ENCODE measurements around the gene PRKAR1B.

PRKAR1B gene

DNA sequence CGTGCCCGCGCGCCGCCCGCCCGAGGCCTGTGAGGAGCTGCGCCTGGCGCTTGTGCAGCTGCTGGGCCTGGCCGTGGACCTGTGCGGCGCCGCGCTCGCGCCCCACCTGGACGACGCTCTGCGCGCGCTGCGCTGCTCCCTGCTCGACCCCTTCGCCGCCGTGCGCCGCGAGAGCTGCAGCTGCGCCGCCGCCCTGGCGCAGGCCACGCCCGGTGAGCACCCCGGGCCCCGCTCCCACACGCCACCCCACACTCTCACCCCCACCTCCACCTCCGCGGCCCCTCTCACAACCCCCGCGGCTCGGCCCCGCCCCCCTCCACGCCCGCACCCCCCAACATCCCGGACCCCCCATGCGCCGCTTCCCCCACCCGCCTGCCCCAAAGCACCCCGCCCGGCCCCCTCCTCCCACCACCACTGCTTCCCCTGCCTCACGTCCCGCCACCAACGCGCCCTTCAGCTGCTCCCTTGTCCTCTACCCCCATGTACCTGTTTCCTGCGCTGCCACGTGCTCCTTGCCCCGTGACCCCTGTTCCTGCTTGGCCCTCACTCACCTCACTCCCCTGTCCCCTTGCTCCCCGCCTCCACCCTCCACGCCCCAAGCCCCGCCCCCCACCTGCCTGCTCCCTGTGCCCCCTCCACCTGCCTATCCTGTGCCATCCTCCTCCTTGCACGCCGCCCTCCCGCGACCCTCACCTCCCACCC lies at the start of gene PRKAR1B:
Gene PRKAR1B (minus strand): TSS at position 178 of the 702 bp plus-strand sequence. CDS start 15,776 bp downstream, outside the sequence.
- no peak for DNase-seq

DNA sequence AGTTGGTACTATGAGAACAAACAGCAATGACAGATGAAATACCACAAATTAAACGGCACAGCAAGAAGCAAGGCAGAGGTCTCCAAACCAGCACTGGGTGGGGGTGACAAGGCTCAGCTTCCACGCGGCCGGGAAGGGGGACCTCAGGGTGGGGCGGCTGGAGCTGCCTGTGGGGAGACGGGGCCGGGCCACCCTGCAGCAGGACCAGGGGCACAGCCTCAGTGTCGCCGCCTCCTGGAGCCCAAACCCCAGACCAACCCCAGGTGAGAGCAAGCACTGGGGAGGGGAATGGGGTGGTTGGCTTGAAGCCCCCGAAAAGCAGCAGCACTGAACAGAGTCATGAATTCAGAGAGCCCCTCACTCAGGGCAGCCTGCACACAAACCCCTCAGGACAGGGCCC lies 49.3 kb upstream of the PRKAR1B start:
- DNase-seq: no peak

DNA sequence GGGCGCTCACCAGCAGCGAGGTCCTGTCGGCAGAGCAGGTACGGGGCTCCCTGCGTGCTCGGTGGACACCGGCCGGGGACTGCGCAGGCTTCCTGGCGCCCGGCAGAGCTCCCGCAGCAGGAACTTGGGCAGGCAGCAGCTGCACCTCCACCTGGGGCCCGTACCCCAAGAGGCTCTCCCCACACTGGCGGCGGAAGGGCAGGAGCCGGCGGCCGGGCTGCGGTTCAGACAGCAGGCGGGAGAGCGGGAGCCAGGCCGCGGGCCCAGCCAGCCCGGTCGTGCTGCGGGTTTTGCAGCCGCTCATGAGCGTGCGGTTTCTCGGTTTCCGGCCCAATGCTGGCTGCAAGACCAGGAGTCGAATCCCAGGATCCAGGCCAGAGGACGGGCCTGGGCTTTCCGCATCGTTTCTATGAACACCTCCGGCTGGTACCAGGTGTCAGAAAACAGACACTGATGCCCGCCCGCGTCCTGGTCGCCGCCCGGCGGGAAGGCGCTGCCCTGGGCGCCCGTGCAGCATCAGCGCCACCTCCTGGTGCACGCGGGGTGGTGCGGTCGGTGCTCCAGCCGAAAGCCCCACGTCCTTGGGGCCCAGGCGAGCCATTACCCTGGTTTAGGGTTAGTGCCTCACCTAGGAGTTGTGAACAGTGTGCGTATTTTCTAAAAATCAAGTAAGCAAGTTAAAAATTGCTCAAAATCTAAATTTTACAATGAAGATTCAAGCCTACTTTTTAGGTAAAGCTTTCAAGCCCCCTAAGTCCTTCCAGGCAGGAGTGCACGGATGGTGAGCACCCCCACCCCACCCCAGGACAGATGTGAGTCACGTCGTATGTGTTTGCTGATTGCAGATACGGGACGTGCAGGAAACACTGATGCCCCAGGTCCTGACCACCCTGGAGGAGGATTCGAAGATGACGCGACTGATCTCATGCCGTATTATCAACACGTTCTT lies 47.4 kb upstream of the PRKAR1B start:
- peak in 1 of 2 donors; percentile 8 for DNase-seq

DNA sequence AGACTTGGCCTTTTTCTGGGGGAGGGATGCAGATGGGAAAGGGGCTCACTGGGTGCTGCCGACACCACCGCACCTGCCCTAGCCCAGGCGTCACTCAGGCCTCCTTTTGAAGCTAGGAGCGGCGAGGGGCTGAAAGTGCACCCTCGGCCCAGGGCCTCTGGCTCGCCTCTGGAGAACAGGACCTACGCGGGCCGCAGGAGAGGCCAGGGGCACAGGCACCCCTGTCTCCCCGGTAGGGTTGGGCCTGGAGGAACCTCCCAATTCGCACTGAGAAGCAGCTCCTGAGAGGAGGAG lies 46.5 kb upstream of the PRKAR1B start:
- DNase-seq: no peak

DNA sequence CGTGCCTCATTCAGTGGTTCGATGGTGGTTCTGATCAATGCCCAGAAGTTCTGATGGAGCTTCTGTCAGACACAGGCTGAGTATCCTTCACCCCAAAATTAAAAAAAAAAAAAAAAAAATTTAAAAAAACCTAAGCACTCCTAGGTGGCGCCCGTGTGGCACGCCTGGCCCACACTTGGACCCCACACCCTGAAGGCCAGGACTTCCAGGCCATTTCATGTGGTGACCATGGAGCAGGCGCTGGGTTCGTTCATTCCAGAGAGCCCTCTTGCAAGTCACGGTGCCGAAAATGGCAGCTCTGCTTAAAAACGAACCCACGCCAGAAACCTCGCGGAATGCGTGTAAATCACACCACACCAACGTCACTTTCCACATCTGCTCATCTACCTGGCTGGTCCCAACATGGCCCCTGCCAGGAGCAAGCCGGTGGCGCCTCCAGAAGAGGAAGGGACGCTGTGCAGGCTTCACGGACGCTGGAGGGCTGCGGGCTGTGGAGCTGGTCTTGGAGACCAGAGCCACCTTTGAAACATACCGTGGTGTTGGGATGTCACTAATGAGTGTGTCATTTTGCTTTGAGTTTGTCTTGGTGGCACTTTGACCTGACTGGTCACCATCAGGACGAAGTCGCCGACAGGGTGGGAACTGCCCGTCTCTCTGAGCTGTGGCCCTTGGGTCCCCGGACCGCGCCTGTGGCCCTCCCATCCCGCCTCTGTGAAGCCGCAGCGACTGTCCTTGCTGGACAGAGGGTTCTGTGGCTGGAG lies 46.0 kb upstream of the PRKAR1B start:
- no peak for DNase-seq

DNA sequence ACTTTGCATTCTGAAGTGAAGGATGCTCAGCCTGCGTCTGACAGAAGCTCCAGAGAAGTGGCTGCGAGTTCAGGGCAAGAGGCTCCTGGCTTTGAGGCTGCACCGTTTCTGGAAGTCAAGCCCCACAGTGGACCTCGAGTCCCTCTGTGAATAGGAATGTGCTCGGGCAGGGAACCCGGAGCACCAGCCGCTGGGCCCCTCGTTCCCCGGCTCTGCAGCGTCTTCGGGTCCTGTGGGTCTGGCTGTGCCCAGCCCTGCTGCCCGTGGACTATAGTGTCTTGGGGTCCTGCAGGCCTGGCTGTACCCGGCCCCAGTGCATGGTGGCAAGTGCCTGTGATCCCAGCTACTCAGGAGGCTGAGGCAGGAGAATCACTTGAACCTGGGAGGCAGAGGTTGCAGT lies 45.3 kb upstream of the PRKAR1B start:
- DNase-seq: no peak

DNA sequence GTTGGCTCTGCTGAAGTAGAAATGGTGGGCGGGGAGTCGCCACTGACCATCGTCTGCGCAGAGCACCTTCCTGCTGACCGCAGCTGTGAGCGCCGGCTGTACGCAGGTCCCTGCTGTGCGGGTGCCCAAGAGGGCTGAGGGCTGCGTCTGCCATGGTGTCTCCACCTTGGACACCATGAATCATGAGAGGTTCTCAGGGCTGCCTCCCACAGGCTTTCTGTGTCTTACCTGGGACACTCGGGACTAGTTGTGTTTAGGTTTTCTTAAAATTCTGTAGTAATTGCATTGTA lies 44.9 kb upstream of the PRKAR1B start:
- no peak for DNase-seq

DNA sequence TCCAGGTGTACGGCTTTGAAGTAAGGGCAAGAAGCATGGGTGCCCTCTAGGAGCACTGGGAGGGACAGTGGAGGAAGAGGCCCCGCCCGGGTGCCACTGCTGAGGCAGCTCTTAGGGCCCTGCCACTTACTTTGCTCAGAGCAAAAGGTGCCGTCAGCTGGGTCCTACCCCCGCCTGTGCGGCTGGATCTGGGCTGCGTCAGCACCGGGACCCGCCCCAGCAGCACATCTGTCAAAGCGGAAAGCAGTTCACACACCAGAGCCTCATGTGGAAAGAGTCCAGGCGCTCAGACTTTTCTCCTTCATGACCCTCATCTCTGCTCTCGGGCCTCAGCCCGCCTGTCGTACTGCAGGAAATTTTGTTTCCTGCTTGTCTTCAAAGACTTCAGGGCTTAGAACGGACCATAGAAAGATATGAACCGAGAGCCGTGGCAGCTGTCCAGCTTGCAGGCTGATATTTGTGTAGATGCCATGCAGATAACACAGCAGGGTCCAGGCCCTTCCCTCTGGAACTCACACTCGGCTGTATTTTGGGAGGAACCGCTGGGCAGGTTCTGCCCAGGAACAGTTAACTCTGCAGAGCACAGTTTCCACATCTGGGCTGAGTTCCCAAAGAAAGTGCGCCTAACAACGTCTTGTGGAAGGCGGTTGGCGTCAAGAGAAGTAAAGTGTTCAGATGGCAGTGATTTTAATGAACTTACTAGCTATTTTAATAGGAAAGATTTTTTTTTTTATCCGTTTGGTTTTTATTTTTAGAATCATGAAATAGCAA lies 44.3 kb upstream of the PRKAR1B start:
- no peak for DNase-seq

DNA sequence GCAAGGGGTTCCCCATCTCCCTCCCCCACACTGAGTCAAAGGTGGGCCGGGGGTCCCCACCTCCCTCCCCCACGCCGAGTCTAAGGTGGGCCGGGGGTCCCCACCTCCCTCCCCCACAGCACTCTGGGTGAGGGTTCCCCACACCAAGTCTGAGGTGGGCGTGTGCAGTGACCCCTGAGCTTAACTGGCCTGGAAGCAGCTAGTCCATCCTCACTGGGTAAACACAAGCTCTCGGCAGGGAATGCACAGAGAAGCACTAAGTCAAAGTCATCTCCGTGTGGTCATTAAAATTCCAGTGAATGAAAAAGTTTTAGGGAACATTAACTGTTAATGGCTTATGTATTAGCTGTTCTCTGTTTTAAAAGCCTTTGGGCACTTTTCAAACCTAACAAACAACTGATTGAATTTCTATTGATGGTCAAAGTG lies 43.7 kb upstream of the PRKAR1B start:
- no peak for DNase-seq

DNA sequence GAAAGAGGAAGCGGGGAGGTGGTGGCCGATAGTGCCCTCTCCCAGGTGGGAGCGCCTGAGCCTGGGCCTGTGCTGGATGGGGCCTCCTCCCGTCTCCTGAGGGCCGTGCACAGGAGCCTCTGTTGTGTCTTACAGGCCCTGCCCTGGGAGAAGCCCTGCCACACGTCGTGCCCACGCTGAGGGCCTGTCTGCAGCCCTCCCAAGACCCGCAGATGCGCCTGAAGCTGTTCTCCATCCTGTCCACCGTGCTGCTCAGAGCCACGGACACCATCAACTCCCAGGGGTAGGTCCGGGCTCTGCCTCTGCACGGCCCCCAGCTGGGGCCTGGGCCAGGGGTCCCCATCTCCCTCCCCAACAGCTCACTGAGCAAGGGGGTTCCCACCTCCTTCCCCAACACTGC lies 43.3 kb upstream of the PRKAR1B start:
- DNase-seq: no peak

DNA sequence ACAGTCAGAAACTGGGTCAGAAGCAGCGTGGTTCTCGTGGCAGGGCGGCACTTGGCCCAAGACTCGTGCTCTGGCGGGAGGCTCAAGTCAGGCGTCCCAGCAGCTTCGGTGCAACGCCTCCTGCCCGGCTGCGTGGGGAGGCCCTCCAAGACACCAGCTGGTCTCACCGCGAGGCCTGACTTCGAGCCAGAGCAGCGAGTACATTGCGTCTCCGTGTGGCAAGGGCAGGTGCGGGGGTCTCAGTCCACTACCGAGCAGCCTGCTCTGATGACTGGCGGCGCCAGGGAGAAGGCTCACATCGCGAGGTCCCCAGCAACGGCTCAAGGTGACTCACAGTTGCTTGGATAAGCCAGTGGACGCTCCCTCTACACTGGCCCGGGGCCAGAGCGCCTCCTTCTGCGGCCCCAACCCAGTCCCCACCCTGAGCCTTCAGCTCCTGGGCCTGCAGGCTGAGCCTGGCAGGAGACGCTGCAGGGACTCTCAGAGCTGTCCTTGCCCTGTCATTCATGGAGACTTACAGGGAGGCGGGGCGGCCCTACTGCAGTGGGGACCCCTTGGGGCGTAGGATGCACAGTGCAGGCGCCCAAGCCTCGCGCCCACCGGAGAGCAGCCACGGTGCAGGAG lies 41.9 kb upstream of the PRKAR1B start:
- no peak for DNase-seq

DNA sequence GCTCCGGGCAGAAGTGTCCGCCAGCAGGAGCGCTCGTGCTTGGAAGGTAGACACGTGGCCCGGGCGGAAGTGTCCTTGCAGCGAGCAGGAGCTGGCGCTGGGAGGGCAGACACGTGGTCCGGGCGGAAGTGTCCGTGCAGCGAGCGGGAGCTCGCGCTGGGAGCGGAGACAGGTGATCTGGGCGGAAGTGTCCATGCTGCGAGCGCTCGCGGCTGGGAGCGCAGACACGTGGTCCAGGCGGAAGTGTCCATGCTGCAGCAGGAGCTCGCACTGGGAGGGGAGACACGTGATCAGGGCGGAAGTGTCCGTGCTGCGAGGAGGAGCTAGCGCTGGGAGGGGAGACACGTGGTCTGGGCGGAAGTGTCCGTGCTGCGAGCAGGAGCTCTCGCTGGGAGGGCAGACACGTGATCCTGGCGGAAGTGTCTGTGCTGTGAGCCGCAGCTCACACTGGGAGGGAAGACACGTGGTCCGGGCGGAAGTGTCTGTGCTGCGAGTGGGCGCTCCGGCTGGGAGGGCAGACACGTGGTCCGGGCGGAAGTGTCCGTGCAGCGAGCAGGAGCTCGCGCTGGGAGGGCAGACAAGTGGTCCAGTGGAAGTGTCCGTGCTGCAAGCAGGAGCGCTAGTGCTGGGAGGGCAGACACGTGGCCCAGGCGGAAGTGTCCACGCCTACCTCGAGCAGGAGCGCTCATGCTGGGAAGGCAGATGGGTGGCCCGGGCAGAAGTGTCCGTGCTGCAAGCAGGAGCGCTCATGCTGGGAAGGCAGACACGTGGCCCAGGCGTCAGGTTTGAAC lies 41.1 kb upstream of the PRKAR1B start:
- no peak for DNase-seq

DNA sequence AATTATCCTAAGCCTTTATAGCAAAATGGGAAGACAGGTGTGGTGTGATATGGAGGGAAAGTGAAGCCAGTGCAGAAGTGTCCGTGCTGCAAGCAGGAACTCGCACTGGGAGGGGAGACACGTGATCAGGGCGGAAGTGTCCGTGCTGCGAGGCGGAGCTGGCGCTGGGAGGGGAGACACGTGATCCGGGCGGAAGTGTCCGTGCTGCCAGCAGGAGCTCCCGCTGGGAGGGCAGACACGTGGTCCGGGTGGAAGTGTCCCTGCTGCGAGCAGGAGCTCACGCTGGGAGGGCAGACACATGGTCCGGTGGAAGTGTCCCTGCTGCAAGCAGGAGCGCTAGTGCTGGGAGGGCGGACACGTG lies 40.5 kb upstream of the PRKAR1B start:
- no peak for DNase-seq

DNA sequence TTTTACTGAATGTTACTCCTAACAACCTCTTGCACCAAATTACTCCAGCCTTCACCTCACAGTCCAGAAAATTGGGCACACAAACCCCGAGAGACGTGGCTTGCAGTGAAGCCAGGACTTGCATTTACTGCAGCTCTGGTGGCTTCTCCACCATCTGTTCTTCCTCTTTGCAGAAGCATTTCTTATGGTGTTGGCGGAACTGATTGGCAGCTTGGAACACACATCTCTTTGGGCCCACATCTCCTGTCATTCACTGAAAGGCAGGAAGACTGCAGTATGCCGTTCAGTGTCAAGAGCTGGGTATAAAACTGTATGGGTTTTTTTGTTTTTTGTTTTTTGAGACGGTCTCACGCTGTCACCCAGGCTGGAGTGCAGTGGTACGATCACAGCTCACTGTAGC lies 38.3 kb upstream of the PRKAR1B start:
- DNase-seq: no peak

DNA sequence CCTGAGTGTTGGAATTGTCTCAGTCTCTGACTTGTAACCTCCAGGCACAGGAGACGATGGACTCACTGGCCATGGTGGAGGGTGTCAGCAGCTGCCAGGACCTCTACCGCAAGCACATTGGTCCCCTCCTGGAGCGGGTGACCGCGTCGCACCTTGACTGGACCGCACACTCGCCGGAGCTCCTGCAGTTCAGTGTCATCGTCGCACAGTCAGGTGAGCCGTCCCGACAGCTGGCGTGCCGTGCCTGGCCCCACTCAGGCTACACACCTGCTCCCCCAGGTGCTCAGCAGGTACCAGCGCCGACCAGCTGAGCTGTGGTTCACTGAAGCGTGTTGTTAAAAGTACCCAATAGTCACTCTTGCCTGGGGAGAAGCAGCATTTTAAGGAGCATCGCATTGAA lies 36.7 kb upstream of the PRKAR1B start:
- no peak for DNase-seq

DNA sequence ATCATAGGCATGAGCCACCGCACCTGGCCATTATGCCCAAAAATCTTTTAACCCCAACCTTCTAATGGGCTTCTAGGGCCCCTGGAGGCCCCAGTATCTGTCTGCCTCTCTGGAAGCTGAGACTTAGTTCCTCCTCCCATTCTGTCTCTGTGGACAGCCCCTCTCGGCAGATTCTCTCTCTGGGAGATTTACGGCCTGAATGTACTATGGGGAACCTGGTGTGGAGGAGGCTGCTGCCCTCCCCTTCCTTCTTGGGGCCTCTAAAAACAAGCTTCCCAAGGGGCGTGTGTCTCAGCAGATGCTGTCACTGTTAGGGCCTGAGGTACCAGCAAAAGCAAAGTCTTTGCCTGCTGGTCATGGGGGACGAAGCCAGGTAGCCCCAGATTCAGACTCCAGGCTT lies 35.8 kb upstream of the PRKAR1B start:
- DNase-seq: peak in 1 of 2 donors; percentile 30

DNA sequence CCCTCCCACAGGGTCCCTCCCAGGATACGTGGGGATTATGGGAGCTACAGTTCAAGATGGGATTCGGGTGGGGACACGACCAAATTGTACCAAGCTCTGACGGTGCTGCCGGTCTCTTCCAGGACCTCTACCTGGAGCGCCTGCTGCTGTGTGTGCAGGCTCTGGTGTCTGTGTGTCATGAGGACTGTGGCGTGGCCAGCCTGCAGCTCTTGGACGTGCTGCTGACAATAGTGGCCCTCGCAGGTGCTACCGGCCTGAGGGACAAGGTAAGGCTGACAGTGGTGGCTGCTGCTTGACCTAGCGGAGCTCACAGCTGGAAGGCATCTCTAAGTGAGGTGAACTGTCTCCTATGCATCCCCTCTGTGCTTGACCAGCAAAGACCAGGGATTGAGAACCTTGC lies 34.5 kb upstream of the PRKAR1B start:
- DNase-seq: no peak

DNA sequence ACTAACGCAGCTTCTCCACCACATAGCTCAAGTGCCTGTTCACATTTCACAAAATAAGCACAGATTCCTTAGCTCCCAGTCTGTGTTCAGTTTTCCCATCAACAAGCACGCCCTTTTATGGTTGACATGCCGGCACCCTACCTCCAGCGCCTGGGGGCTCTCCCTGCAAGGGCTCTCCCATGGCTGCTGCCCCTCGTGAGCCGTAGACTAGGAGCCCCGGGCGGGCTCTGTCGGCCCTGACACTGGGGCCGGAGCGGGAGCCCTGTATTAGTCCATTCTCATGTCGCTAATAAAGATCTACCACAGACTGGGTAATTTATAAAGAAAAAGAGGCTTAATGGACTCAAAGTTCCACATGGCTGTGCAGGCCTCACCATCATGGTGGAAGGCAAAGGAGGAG lies 34.0 kb upstream of the PRKAR1B start:
- DNase-seq: no peak

DNA sequence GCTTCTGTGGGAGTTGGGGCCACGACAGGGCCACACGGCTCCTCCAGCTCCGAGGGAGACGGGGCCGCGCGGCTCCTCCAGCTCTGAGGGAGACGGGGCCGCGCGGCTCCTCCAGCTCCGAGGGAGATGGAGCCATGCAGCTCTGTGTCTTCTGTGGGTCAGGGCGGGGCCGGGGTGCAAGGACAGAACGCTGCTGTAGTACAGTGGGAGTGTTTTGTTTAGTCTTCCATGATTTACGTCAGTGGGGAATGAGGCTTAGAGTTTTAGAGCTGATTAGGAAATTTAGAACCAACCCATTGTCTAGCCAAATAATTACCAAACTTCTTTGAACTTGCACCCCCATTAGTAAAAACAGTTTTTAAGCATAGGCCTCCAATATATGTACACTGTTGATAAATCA lies 32.9 kb upstream of the PRKAR1B start:
- DNase-seq: no peak

DNA sequence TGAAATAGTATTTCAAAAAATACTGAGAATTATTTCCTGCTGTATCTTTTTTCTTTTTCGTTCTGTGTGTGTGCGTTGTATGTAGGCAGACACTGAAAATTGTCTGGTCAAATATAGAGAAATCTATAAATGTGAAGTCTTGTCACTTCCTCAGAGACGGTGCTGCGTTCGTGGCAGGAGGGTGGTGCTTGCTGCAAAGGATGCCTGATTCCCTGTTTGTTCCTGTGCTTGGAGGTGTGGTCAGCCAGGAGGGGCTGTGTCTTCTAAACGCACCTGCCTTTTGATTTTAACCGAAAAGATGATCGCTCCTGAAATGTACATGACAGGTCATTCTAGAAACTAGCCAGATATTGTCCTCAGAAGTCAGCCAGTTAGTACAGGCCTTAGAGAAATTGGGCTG lies 32.5 kb upstream of the PRKAR1B start:
- no peak for DNase-seq

DNA sequence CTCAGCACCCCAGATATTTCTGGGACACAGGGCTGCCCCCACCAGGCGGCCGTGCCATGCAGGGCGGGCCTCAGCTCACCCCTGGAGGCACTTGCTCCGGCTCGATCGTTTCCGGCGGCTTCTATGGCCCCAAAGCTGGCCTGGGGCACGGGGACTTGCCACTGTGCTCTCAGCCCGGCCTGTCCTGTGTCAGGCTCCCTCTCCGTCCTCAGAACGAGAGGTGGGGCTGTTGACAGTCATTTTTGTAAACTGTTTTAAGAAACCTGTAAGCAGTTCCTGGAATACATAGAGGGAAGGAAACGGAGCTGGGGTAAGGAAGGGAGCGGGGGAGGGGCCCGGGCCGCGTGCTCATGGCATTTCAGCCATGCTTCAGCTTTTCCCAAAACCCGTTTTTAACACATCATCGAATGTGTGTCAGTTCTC lies 30.7 kb upstream of the PRKAR1B start:
- DNase-seq: no peak
